ENCODE data around the gene STAT4. TPM values are rescaled to one million over a fixed set of nuclear protein-coding genes. Genes with fewer than 3 reads are reported as not detected.

Gene STAT4
- total and polyA plus RNA-seq, 4 donors: 0.85 to 7.9 (median 3.2) TPM

DNA sequence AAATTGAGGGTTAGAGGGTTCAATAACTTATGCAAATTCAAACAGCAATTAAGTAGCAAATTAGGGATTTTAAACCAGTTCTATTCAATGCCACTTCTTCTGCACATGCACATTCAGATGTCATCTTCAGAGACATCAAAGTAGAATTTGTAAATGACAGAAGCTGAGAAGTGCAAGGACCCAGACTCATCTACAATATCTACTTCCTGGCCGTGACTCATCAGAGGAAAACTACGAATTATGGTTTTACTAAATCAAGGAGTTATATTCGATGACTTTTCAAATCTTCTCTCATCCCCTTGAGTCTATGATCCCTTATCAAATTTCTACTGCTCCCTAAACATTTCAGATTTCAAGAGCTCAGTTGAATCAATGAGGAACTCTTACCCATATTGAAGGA, 20.0 kb upstream of the STAT4 start:
- WGBS: 84% methylated on average over 3 of the region's 3 CpGs
- no peaks in the 10 kb centered on the region for H3K9me3 ChIP-seq (ENCODE audit: control insufficient read depth in 4 of 4, low read length in 3 of 4)
- no peak overlapping the region for H3K4me3 ChIP-seq (ENCODE audit: low read depth in 1 of 3, low read length in 3 of 3)
- H3K27me3 ChIP-seq (ENCODE audit: control insufficient read depth in 4 of 4, insufficient read depth in 4 of 4, low read length in 3 of 4): no peaks in the 10 kb centered on the region
- TF ChIP-seq, protein P1, sequence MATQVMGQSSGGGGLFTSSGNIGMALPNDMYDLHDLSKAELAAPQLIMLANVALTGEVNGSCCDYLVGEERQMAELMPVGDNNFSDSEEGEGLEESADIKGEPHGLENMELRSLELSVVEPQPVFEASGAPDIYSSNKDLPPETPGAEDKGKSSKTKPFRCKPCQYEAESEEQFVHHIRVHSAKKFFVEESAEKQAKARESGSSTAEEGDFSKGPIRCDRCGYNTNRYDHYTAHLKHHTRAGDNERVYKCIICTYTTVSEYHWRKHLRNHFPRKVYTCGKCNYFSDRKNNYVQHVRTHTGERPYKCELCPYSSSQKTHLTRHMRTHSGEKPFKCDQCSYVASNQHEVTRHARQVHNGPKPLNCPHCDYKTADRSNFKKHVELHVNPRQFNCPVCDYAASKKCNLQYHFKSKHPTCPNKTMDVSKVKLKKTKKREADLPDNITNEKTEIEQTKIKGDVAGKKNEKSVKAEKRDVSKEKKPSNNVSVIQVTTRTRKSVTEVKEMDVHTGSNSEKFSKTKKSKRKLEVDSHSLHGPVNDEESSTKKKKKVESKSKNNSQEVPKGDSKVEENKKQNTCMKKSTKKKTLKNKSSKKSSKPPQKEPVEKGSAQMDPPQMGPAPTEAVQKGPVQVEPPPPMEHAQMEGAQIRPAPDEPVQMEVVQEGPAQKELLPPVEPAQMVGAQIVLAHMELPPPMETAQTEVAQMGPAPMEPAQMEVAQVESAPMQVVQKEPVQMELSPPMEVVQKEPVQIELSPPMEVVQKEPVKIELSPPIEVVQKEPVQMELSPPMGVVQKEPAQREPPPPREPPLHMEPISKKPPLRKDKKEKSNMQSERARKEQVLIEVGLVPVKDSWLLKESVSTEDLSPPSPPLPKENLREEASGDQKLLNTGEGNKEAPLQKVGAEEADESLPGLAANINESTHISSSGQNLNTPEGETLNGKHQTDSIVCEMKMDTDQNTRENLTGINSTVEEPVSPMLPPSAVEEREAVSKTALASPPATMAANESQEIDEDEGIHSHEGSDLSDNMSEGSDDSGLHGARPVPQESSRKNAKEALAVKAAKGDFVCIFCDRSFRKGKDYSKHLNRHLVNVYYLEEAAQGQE (IDR thresholded peaks at IDR 0.05): no peak
- TF ChIP-seq RAD21 (IDR thresholded peaks at IDR 0.05) (no peak), JUND (IDR thresholded peaks at IDR 0.05) (no peak)
- DNase-seq (ENCODE audit: low spot score): no peak
- H3K36me3 ChIP-seq (ENCODE audit: control insufficient read depth in 4 of 4, insufficient read depth in 3 of 4, low read depth in 1 of 4, low read length in 3 of 4): no peaks in the 10 kb centered on the region
- no peak overlapping the region for H3K9ac ChIP-seq (ENCODE audit: low read depth in 1 of 2, low read length in 2 of 2)
- H3K27ac ChIP-seq (ENCODE audit: low read depth in 1 of 2, low read length in 2 of 2): peak overlapping the region; percentile 29 to 39
- peaks cover 18 to 76% (median 59%) of the 10 kb centered on the region in 4 donors for H3K4me1 ChIP-seq (ENCODE audit: control insufficient read depth in 4 of 4, insufficient read depth in 4 of 4, low read length in 3 of 4)

GRCh38 chr2:191170301-191170636, 19.5 kb upstream of the STAT4 start:
- 46% methylated on average over 1 of the region's 1 CpG for WGBS
- H3K4me1 ChIP-seq (ENCODE audit: control insufficient read depth in 4 of 4, insufficient read depth in 4 of 4, low read length in 3 of 4): peaks cover 18 to 77% (median 63%) of the 10 kb centered on the region in 4 donors

More at GRCh38 chr2:191170301-191170636, 19.5 kb upstream of the STAT4 start:
- TF ChIP-seq GABPA (IDR thresholded peaks at IDR 0.05 in 1 of 2, conservative IDR thresholded peaks at IDR 0.05 in 1 of 2) (no peak), FOXA1 (IDR thresholded peaks at IDR 0.05) (peak; percentile 30), CTCF (IDR thresholded peaks at IDR 0.05; ENCODE audit: low read depth, low read length, missing input control) (no peak), NR2F2 (IDR thresholded peaks at IDR 0.05) (no peak), HNF4G (IDR thresholded peaks at IDR 0.05) (no peak), FOXA2 (IDR thresholded peaks at IDR 0.05) (peak; percentile 45), JUND (IDR thresholded peaks at IDR 0.05) (no peak), RXRA (IDR thresholded peaks at IDR 0.05) (peak in 1 of 2 donors; percentile 58), EGR1 (IDR thresholded peaks at IDR 0.05; ENCODE audit: low read depth in 2 of 2) (no peak), YY1 (IDR thresholded peaks at IDR 0.05) (peak; percentile 66), TAF1 (conservative IDR thresholded peaks at IDR 0.05) (no peak), SP1 (IDR thresholded peaks at IDR 0.05) (no peak), ATF3 (IDR thresholded peaks at IDR 0.05) (no peak), HNF4A (conservative IDR thresholded peaks at IDR 0.05) (peak in 1 of 2 donors; percentile 50)
- TF ChIP-seq, protein P2, sequence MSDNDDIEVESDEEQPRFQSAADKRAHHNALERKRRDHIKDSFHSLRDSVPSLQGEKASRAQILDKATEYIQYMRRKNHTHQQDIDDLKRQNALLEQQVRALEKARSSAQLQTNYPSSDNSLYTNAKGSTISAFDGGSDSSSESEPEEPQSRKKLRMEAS (IDR thresholded peaks at IDR 0.05): no peak
- TF ChIP-seq, protein P3, sequence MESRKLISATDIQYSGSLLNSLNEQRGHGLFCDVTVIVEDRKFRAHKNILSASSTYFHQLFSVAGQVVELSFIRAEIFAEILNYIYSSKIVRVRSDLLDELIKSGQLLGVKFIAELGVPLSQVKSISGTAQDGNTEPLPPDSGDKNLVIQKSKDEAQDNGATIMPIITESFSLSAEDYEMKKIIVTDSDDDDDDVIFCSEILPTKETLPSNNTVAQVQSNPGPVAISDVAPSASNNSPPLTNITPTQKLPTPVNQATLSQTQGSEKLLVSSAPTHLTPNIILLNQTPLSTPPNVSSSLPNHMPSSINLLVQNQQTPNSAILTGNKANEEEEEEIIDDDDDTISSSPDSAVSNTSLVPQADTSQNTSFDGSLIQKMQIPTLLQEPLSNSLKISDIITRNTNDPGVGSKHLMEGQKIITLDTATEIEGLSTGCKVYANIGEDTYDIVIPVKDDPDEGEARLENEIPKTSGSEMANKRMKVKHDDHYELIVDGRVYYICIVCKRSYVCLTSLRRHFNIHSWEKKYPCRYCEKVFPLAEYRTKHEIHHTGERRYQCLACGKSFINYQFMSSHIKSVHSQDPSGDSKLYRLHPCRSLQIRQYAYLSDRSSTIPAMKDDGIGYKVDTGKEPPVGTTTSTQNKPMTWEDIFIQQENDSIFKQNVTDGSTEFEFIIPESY (IDR thresholded peaks at IDR 0.05): no peak
- TF ChIP-seq, protein P1 (IDR thresholded peaks at IDR 0.05): no peak
- DNase-seq (ENCODE audit: low spot score): no peak
- no peaks in the 10 kb centered on the region for H3K27me3 ChIP-seq (ENCODE audit: control insufficient read depth in 4 of 4, insufficient read depth in 4 of 4, low read length in 3 of 4)
- H3K9ac ChIP-seq (ENCODE audit: low read depth in 1 of 2, low read length in 2 of 2): no peak overlapping the region
- H3K4me3 ChIP-seq (ENCODE audit: low read depth in 1 of 3, low read length in 3 of 3): no peak overlapping the region
- H3K36me3 ChIP-seq (ENCODE audit: control insufficient read depth in 4 of 4, insufficient read depth in 3 of 4, low read depth in 1 of 4, low read length in 3 of 4): no peaks in the 10 kb centered on the region
- peak overlapping the region; percentile 19 to 60 for H3K27ac ChIP-seq (ENCODE audit: low read depth in 1 of 2, low read length in 2 of 2)
- no peaks in the 10 kb centered on the region for H3K9me3 ChIP-seq (ENCODE audit: control insufficient read depth in 4 of 4, low read length in 3 of 4)

All from liver (tissue), 9 donors.